IgD-negative memory B cell (primary cell): ENCODE measurements around the gene MCHR1. TPM values are rescaled to one million over a fixed set of nuclear protein-coding genes. Genes with fewer than 3 reads are reported as not detected.
A peak's percentile ranks its signal among the peaks of the same experiment; 100 is the strongest.
"Not testable (repeated sequence)": the region's sequence is repeated elsewhere in the genome, so short reads cannot be mapped to it uniquely, and the experiment has no call there.

Source experiments
- H3K27ac Mint-ChIP-seq, 3 donors: one replicate each; pipeline ENCODE4 v1.8.0; 2020 to 2022; ENCODE audit warnings: mild to moderate bottlenecking in 3 of 3, mixed read lengths in 3 of 3, moderate library complexity in 1 of 3
- H3K27me3 Mint-ChIP-seq: one replicate; pipeline ENCODE4 v1.8.0; 2021; ENCODE audit warnings: mixed read lengths
- H3K36me3 Mint-ChIP-seq: one replicate; pipeline ENCODE4 v1.8.0; 2020; ENCODE audit warnings: mild to moderate bottlenecking, mixed read lengths
- H3K4me1 Mint-ChIP-seq, 3 donors: one replicate each; pipeline ENCODE4 v1.8.0; 2020 to 2022; ENCODE audit warnings: mixed read lengths in 3 of 3, mild to moderate bottlenecking in 1 of 3
- H3K4me3 Mint-ChIP-seq, 4 donors: one replicate each; pipeline ENCODE4 v1.8.0; 2020 to 2022; ENCODE audit warnings: mild to moderate bottlenecking in 4 of 4, mixed read lengths in 4 of 4, moderate library complexity in 3 of 4
- H3K9me3 Mint-ChIP-seq, 3 donors: one replicate each; pipeline ENCODE4 v1.8.0; 2020 to 2021; ENCODE audit warnings: mixed read lengths in 3 of 3, mild to moderate bottlenecking in 1 of 3
- polyA plus RNA-seq: library from polyadenylated mRNA; unstranded; fragments of 300-500 nt; fragmentation: Illumina TruSeq; gene quantifications from one replicate; pipeline ENCODE4 v1.2.3, GENCODE V29; 2021

The MCHR1 gene
- polyA plus RNA-seq, 1 donor from 2014 or later = not detected

DNA sequence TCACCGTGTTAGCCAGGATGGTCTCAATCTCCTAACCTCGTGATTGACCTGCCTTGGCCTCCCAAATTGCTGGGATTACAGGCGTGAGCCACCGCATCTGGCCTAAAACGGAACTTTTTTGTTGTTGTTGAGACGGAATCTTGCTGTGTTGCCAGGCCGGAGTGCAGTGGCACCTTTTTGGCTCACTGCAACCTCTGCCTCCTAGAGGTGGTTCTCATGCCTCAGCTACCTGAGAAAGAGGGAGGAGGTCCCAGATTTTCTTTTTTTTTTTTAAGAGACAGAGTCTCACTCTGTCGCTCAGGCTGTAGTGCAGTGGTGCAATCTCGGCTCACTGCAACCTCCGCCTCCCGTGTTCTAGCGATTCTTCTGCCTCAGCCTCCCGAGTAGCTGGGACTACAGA is 7.9 kb upstream of the MCHR1 start:
- H3K27ac Mint-ChIP-seq = no peak overlapping the region
- no peaks in the 10 kb centered on the region for H3K27me3 Mint-ChIP-seq

DNA sequence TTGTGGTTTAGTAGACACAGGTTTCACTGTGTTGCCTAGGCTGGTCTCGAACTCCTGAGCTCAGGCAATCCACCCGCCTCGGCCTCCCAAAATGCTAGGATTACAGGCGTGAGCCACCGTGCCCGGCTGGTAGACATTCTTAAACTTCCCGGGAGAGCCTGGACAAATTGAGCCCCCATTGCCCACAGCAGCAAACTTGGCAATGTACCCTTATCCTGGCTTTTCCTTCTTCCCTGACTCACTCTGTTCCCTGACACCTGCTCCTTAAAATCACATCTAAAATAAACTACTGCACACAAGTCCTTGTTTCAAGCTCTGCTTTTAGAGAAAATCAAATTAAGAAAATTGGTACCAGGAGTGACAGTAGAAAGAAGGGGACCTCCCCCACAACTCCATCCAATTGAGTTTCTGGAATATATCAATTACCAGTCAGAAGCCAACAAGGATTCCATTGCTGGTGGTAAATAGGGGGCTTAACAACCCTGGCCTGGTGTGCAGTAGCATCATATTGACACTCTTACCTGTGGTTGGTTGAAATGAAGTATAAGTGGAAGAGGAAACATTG is 7.4 kb upstream of the MCHR1 start:
- Mint-ChIP-seq H3K27ac (no peak overlapping the region), H3K4me1 (peaks cover 0 to 3% (median 2%) of the 10 kb centered on the region in 3 donors), H3K27me3 (no peaks in the 10 kb centered on the region), H3K36me3 (no peaks in the 10 kb centered on the region), H3K4me3 (no peak overlapping the region), H3K9me3 (no peaks in the 10 kb centered on the region)

More for the DNA sequence above, 7.9 kb upstream of the MCHR1 start:
- Mint-ChIP-seq H3K36me3 (no peaks in the 10 kb centered on the region), H3K4me3 (no peak overlapping the region), H3K4me1 (peaks cover 0 to 3% (median 2%) of the 10 kb centered on the region in 3 donors), H3K9me3 (no peaks in the 10 kb centered on the region)

DNA sequence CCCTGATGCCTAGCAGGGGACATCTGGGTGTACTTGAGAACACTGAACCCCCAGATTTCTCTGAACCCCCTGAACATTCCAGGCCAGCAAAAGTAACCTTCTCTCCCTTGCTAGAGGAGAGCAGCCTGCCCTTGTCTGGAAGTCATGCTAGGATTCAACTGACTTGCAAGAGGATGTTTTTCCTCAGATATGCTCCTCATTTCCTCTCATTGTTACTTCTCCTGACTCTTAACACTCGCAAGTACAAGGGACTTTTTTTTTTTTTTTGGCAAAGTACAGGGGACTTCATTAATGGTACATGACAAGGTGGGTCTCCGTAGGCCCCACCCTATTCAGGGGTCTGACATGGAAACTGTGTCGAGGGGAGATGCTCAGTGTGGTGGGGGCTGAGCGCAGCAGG is 6.3 kb upstream of the MCHR1 start:
- Mint-ChIP-seq H3K4me1 (peaks cover 0 to 3% (median 2%) of the 10 kb centered on the region in 3 donors), H3K4me3 (no peak overlapping the region), H3K36me3 (no peaks in the 10 kb centered on the region), H3K27ac (no peak overlapping the region), H3K9me3 (no peaks in the 10 kb centered on the region), H3K27me3 (peaks cover 3% of the 10 kb centered on the region)

DNA sequence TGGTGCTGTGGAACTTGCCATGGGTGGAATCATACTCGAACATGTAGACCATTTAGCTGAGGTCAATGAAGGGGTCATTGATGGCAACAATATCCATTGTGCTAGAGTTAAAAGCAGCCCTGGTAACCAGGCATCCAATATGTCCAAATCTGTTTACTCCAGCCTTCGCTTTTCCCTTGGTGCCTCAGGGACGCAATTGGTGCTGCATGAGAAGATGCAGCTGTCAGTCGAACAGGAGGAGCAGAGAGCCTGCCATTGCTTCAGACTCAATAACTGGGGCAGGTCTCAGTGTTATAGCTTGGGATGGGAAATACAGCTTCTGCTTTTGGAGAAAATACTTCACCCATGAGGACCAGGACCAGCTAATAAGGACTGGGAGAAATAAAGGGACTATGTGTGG is 5.0 kb upstream of the MCHR1 start:
- Mint-ChIP-seq H3K9me3 (no peaks in the 10 kb centered on the region), H3K4me3 (no peak overlapping the region), H3K36me3 (no peaks in the 10 kb centered on the region)

DNA sequence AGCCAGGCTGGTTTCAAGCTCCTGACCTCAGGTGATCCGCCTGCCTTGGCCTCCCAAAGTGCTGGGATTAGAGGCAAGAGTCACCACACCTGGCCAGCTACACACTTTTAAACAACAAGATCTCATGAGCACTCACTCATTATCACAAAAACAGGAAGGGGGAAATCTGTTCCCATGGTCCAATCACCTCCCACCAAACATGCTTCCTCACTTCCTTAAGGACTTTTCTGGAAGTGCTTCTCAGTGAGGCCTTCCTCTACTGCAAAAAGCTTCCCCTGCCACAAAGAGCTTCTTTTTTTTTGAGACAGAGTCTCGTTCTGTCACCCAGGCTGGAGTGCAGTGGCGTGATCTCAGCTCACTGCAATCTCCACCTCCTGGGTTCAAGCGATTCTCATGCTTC is 3.1 kb upstream of the MCHR1 start:
- H3K9me3 Mint-ChIP-seq, H3K4me1 Mint-ChIP-seq, H3K36me3 Mint-ChIP-seq, H3K27ac Mint-ChIP-seq, H3K4me3 Mint-ChIP-seq: not testable (repeated sequence)
- peaks cover 19% of the 10 kb centered on the region for H3K27me3 Mint-ChIP-seq

More for the DNA sequence above, 5.0 kb upstream of the MCHR1 start:
- Mint-ChIP-seq H3K27me3 (peaks cover 10% of the 10 kb centered on the region), H3K4me1 (no peaks in the 10 kb centered on the region), H3K27ac (no peak overlapping the region)

DNA sequence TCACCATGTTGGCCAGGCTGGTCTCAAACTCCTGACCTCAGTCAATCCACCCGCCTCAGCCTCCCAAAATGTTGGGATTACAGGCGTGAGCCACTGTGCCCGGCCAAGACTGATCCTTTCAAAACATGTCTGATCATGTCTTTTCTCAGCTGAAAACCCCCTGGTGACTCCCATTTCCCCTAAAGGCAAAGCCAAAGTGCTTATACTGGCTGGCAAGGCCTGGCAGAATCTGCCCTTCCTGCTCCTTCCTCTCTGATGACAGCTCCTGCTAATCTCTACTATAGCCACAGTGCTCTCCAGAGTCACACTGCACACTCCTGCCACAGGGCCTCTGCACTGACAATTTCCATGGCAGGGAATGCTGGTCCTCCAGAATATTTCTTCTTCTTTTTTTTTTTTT is 2.6 kb upstream of the MCHR1 start:
- Mint-ChIP-seq H3K27ac (no peak overlapping the region), H3K4me3 (no peak overlapping the region), H3K36me3 (no peaks in the 10 kb centered on the region), H3K27me3 (peaks cover 20% of the 10 kb centered on the region), H3K9me3 (no peaks in the 10 kb centered on the region), H3K4me1 (peaks cover 0 to 3% (median 0%) of the 10 kb centered on the region in 3 donors)

DNA sequence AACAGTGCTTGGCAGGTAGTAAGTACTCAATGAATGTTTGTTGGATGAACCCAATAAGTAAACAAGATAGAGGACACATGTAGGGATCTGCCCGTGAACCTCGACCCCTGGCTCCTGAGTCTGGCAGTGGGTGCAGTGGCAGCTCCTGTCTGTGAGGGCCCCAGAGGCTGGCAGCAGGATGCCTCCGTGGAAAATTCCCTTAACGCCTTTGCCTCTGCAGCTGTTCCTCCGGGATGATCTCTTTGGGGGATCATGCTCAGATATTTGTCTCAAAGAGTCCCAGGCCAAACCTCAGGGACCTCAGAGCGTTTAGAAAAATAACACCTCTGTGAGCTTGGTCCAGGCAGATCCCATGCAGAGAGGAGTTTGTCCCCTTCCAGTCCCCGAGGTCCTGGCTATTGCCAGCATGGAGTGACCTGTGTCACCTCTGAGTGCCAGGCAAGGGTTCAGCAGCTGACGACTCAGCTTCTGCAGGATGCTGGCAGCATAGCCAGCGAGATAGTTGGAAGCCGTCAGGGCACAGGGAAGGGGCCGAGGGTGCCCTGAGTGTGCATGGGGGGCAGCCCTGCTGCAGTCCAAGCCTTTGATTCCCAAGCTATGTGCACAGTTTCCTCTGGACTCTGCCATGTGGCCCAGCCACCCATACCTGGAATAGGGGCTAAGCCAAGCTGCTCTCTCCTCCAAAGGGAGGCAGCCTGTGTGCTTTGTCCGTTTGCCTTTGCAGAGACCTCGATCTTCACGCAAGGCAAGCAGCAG is 613 bp upstream of the MCHR1 start:
- no peaks in the 10 kb centered on the region for H3K36me3 Mint-ChIP-seq
- no peak overlapping the region for H3K4me3 Mint-ChIP-seq
- H3K27ac Mint-ChIP-seq = peak overlapping the region in 1 of 3 donors; percentile 80
- H3K9me3 Mint-ChIP-seq = no peaks in the 10 kb centered on the region
- H3K4me1 Mint-ChIP-seq = peaks cover 0 to 6% (median 5%) of the 10 kb centered on the region in 3 donors
- H3K27me3 Mint-ChIP-seq = peaks cover 20% of the 10 kb centered on the region

DNA sequence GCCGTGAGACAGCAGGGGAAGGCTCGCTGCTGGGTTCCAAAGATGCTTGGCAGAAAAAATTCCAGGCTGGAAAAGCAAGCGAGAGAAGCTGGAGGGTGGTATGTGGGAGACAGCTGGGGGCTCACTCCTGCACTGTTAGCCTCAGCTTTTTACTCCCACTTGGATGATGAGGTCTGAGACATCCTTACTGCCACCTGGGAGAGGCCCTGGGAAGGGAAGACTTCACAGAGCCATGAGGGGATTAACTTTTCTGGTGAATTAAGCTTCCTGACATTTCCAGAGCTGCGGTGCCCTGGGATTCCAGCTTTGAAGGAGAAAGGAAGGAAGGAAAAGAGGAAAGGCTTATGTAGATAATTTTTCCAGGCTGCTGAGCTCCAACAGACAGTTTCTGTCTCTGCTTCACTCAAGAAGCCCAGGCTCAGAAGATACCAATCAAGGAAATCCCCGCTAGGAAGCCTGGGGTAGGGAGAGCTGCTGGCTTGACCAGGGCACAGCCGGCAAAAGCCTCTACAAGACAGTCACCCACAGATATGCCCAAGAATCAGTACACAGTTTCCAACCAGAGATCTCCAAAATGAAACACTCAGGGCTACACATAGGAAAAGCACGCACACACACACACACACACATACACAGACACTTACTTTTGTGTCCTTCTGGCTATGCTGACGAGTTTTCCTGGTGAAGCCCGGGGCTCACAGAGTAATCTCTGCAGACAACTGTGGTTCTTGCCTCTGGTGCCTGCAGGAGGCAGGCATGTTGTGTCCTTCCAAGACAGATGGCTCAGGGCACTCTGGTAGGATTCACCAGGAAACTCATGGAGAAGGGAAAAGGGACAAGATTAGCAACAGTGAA is 907 bp downstream of the MCHR1 start:
- Mint-ChIP-seq H3K27ac (peak overlapping the region in 1 of 3 donors; percentile 80), H3K36me3 (no peaks in the 10 kb centered on the region), H3K9me3 (no peaks in the 10 kb centered on the region), H3K4me3 (no peak overlapping the region), H3K27me3 (peaks cover 21% of the 10 kb centered on the region), H3K4me1 (peaks cover 0 to 6% (median 6%) of the 10 kb centered on the region in 3 donors)

DNA sequence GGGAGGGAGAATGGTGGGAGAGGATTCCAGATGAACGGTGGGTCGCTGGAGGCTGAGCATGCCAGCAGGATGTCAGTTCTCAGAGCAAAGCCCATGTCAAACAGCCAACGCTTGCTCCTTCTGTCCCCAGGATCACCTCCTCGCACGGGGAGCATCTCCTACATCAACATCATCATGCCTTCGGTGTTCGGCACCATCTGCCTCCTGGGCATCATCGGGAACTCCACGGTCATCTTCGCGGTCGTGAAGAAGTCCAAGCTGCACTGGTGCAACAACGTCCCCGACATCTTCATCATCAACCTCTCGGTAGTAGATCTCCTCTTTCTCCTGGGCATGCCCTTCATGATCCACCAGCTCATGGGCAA is 1.5 kb downstream of the MCHR1 start:
- H3K27ac Mint-ChIP-seq = no peak overlapping the region
- peaks cover 0 to 9% (median 6%) of the 10 kb centered on the region in 3 donors for H3K4me1 Mint-ChIP-seq
- no peaks in the 10 kb centered on the region for H3K9me3 Mint-ChIP-seq
- no peak overlapping the region for H3K4me3 Mint-ChIP-seq
- no peaks in the 10 kb centered on the region for H3K36me3 Mint-ChIP-seq
- H3K27me3 Mint-ChIP-seq = peaks cover 21% of the 10 kb centered on the region

DNA sequence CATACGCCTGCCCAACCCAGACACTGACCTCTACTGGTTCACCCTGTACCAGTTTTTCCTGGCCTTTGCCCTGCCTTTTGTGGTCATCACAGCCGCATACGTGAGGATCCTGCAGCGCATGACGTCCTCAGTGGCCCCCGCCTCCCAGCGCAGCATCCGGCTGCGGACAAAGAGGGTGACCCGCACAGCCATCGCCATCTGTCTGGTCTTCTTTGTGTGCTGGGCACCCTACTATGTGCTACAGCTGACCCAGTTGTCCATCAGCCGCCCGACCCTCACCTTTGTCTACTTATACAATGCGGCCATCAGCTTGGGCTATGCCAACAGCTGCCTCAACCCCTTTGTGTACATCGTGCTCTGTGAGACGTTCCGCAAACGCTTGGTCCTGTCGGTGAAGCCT is 2.2 kb downstream of the MCHR1 start:
- H3K27ac Mint-ChIP-seq = peak overlapping the region in 1 of 3 donors; percentile 50
- H3K27me3 Mint-ChIP-seq = peaks cover 21% of the 10 kb centered on the region
- H3K36me3 Mint-ChIP-seq = no peaks in the 10 kb centered on the region
- peaks cover 0 to 10% (median 6%) of the 10 kb centered on the region in 3 donors for H3K4me1 Mint-ChIP-seq
- no peak overlapping the region for H3K4me3 Mint-ChIP-seq
- H3K9me3 Mint-ChIP-seq = no peaks in the 10 kb centered on the region

DNA sequence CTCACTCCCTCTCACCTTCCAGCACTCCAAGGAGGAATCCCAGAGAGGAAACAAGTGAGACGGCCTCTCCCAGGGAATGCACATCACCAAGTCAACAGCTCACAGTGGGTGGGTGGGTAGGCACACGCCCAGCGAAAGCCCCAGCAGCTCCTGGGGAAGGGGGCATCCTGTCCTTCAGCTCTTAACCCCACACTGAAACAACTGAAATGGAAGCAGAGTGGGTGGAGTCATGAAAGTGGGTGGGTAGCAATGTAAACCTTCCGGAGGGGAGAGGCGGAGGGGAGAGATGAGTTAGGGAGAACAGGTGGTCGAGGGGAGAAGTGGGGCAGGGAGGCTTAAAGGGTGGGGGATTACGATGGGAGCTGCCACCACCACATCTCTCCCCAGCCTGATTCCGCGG is 5.4 kb downstream of the MCHR1 start:
- Mint-ChIP-seq H3K27ac (no peak overlapping the region), H3K27me3 (peaks cover 10% of the 10 kb centered on the region), H3K4me1 (peaks cover 0 to 10% (median 5%) of the 10 kb centered on the region in 3 donors), H3K36me3 (no peaks in the 10 kb centered on the region), H3K4me3 (peak overlapping the region in 1 of 4 donors; percentile 65), H3K9me3 (no peaks in the 10 kb centered on the region)

DNA sequence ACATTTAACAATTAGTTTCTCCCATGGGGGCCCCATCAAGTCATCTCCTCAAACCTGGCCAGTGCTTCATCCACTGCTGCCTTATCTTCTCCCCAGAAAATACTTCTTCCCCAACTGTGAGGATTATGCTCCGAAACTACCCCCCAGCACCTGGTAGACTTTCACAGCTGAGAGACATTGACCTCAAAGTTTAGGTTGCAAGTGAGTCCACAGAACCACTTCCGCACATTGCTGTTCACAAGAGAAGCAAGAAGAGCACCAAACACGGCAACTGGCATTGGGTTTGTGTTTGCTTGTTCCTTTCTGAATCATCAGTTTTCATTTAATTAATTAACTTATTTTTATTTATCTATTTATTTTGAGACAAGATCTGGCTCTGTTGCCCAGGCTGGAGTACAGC is 6.1 kb downstream of the MCHR1 start:
- peaks cover 7% of the 10 kb centered on the region for H3K27me3 Mint-ChIP-seq
- no peaks in the 10 kb centered on the region for H3K36me3 Mint-ChIP-seq
- no peaks in the 10 kb centered on the region for H3K9me3 Mint-ChIP-seq
- no peak overlapping the region for H3K27ac Mint-ChIP-seq
- H3K4me1 Mint-ChIP-seq = peaks cover 0 to 10% (median 4%) of the 10 kb centered on the region in 3 donors
- H3K4me3 Mint-ChIP-seq = no peak overlapping the region

DNA sequence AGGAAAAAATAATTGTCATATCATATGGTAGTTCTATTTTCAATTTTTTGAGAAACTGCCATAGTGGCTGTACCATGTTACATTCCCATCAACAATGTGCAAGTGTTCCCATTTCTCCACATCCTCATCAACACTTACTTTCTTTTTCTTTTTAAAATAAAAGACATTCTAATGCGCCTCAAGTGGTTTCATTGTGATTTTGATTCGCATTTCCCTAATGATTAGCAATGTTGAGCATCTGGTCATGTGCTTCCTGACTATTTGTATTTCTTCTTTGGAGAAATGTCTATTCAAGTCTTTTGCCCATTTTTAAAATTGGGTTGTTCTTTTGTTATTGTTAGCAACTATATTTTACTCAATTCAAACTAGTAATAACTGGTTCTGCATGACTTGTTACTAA is 8.4 kb downstream of the MCHR1 start:
- Mint-ChIP-seq H3K4me3 (no peak overlapping the region), H3K9me3 (peaks cover 0 to 4% (median 0%) of the 10 kb centered on the region in 3 donors), H3K27me3 (peaks cover 4% of the 10 kb centered on the region), H3K36me3 (no peaks in the 10 kb centered on the region), H3K4me1 (peaks cover 0 to 10% (median 4%) of the 10 kb centered on the region in 3 donors), H3K27ac (no peak overlapping the region)

DNA sequence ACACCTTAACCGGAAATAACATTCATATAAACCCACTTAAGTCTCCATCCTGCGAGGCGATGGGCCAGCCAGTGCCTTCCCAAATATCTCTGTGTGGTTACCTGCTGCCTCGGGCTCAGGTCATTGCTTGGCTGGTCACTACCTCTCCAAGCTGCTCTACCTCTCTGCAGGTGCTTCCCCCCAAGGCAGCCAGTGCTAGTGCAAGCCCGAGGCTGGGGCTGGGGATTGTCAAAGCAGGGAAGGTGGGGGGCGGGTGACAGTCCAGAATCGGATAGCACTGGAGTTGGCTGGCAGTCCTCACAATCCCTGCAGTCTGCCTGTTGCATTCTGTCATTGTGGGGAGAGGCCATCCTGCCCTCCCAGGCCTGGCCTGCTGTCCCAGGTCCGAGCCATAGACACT is 11.1 kb downstream of the MCHR1 start:
- Mint-ChIP-seq H3K27me3 (peaks cover 7% of the 10 kb centered on the region), H3K4me3 (no peak overlapping the region), H3K4me1 (peaks cover 0 to 2% (median 0%) of the 10 kb centered on the region in 3 donors), H3K36me3 (no peaks in the 10 kb centered on the region), H3K9me3 (peaks cover 0 to 4% (median 0%) of the 10 kb centered on the region in 3 donors), H3K27ac (peak overlapping the region in 1 of 3 donors; percentile 83)

DNA sequence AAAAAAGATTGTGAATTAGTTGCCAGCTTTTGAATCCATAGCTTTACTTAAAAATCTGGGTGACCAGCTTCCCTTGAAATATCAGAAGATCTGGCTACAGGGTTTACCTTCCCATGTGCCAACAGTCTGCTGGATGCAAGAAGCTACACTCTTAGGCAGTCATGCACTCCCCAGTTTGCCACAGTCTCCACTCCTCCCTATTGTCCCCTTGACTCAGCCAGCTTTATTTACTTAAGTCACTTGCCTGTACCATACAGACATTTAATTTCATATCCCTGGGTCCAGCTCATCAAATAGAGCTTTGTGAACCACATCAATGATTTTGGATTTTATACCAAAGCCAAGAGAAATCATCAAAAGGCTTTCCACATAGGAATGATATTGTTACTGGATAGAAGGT is 12.2 kb downstream of the MCHR1 start:
- Mint-ChIP-seq H3K9me3 (peaks cover 0 to 4% (median 0%) of the 10 kb centered on the region in 3 donors), H3K27me3 (peaks cover 10% of the 10 kb centered on the region), H3K27ac (no peak overlapping the region), H3K4me3 (no peak overlapping the region), H3K36me3 (no peaks in the 10 kb centered on the region), H3K4me1 (no peaks in the 10 kb centered on the region)
